ENCODE results near the gene ATG2A. TPM values are rescaled to one million over a fixed set of nuclear protein-coding genes. Genes with fewer than 3 reads are reported as not detected.
A peak's percentile ranks its signal among the peaks of the same experiment; 100 is the strongest.

The ATG2A gene
- total RNA-seq, 1 experiment from 2014 or later, result 28.6 TPM

DNA sequence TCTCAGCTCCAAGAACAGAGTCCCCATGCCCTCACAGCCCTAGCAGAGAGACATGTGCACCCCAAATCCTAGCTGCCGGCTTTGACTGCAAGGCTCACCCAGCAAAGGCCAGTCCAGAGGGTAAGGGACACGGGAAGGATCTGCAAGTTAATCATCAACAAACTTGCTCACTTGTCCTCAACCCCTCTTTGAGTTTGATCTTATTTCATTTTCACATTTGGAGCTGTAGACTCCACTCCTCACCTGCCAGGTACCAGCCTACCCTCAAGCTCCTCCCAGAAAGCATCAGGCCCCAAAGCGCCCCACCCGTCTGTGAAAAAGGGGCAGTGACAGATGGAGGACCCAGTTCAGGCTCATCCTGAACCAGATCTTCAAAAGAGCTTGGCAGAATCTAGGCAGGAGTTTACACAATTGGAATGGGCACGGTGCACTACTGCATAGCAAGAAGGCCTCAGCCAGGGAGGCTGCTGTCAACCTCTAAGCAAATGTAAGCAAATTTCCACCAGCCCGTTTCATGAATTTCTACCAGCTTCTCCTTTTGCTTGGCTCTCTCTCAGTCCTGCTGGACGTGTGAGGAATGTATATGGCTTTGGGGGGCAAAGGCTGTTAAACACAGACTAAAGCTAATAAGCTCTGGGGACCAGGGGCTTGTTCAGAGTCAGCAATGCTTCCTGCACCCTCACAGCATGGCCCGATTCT is 44.1 kb downstream of the ATG2A start:
- intact Hi-C loops (cut with micrococcal nuclease; ENCODE audit: unreplicated experiment), result no loop called here
- peaks cover 14% of the 10 kb centered on the region for H3K36me3 ChIP-seq (ENCODE audit: insufficient read depth, low read length, poor library complexity, severe bottlenecking)
- no peak for DNase-seq (ENCODE audit: low spot score)
- TF ChIP-seq CTCF (conservative IDR thresholded peaks at IDR 0.05; ENCODE audit: low read depth, low read length), result no peak
- TF ChIP-seq EZH2 (IDR thresholded peaks at IDR 0.05; ENCODE audit: borderline replicate concordance, low read depth, low read length, poor library complexity, severe bottlenecking), result no peak
- H3K27me3 ChIP-seq (replicated peaks; ENCODE audit: insufficient read depth, low read depth, low read length, poor library complexity), result no peaks in the 10 kb centered on the region
- H3K4me1 ChIP-seq (ENCODE audit: insufficient read depth, low read length, poor library complexity, severe bottlenecking), result peaks cover 20% of the 10 kb centered on the region
- H3K4me3 ChIP-seq (ENCODE audit: low read depth, low read length, poor library complexity, severe bottlenecking), result no peak overlapping the region
- BruUV-seq (replicated peaks), result no TSS peak
- CTCF ChIA-PET, result no interaction called here
- H3K27ac ChIP-seq (ENCODE audit: low read depth, low read length, poor library complexity, severe bottlenecking), result no peak overlapping the region
- POLR2A ChIA-PET (ENCODE audit: low non-redundant PET), result interaction anchor here (0.6 kb wide), 1 partner anchor 839 kb away, joined by 16 read pairs; no protein-coding TSS in a partner anchor
- no peaks in the 10 kb centered on the region for H3K9me3 ChIP-seq (ENCODE audit: low read depth, low read length, poor library complexity, severe bottlenecking)

DNA sequence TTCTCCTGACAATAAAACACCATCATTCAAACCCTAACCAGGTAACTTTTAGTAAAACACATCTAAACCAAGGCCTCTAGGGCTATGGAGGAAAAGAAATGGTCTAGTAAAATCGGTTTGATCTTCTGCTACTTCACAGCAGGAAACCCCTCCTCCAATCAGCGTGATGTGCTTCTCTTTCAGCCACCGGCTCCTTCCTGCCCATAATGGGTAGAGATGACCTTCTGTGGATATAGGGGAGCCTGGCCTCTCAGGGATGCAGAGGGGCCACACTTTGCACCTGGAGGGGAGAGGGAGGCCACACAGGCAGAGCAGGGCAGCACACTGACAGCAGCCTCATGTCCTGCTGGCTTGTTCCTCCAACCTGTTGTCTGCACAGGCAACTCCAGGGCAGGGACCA is 45.5 kb downstream of the ATG2A start:
- CTCF ChIA-PET, result no interaction called here
- no peaks in the 10 kb centered on the region for H3K9me3 ChIP-seq (ENCODE audit: low read depth, low read length, poor library complexity, severe bottlenecking)
- H3K4me1 ChIP-seq (ENCODE audit: insufficient read depth, low read length, poor library complexity, severe bottlenecking), result peaks cover 9% of the 10 kb centered on the region
- POLR2A ChIA-PET (ENCODE audit: low non-redundant PET), result interaction anchor here (0.6 kb wide), 1 partner anchor 13 kb away, joined by 3 read pairs; no protein-coding TSS in a partner anchor
- no peak for TF ChIP-seq EZH2 (IDR thresholded peaks at IDR 0.05; ENCODE audit: borderline replicate concordance, low read depth, low read length, poor library complexity, severe bottlenecking)
- no peak for TF ChIP-seq CTCF (conservative IDR thresholded peaks at IDR 0.05; ENCODE audit: low read depth, low read length)
- no TSS peak for BruUV-seq (replicated peaks)
- no peak for DNase-seq (ENCODE audit: low spot score)
- no peak overlapping the region for H3K4me3 ChIP-seq (ENCODE audit: low read depth, low read length, poor library complexity, severe bottlenecking)
- H3K27ac ChIP-seq (ENCODE audit: low read depth, low read length, poor library complexity, severe bottlenecking), result no peak overlapping the region
- H3K36me3 ChIP-seq (ENCODE audit: insufficient read depth, low read length, poor library complexity, severe bottlenecking), result peaks cover 14% of the 10 kb centered on the region
- no peaks in the 10 kb centered on the region for H3K27me3 ChIP-seq (replicated peaks; ENCODE audit: insufficient read depth, low read depth, low read length, poor library complexity)
- intact Hi-C loops (cut with micrococcal nuclease; ENCODE audit: unreplicated experiment), result no loop called here

- CTCF ChIA-PET, result interaction anchor here (1.2 kb wide), 1 partner anchor 23 kb away, joined by 3 read pairs; no protein-coding TSS in a partner anchor
- no peak for DNase-seq (ENCODE audit: low spot score)
- Histone ChIP-seq H3K4me3 (ENCODE audit: low read depth, low read length, poor library complexity, severe bottlenecking) (no peak overlapping the region), H3K27me3 (replicated peaks; ENCODE audit: insufficient read depth, low read depth, low read length, poor library complexity) (no peaks in the 10 kb centered on the region), H3K9me3 (ENCODE audit: low read depth, low read length, poor library complexity, severe bottlenecking) (no peaks in the 10 kb centered on the region), H3K4me1 (ENCODE audit: insufficient read depth, low read length, poor library complexity, severe bottlenecking) (peaks cover 8% of the 10 kb centered on the region), H3K27ac (ENCODE audit: low read depth, low read length, poor library complexity, severe bottlenecking) (peak overlapping the region; percentile 22), H3K36me3 (ENCODE audit: insufficient read depth, low read length, poor library complexity, severe bottlenecking) (peaks cover 14% of the 10 kb centered on the region)
- TF ChIP-seq EZH2 (IDR thresholded peaks at IDR 0.05; ENCODE audit: borderline replicate concordance, low read depth, low read length, poor library complexity, severe bottlenecking) (no peak), CTCF (conservative IDR thresholded peaks at IDR 0.05; ENCODE audit: low read depth, low read length) (no peak)
- POLR2A ChIA-PET (ENCODE audit: low non-redundant PET), result no interaction called here
- intact Hi-C loops (cut with micrococcal nuclease; ENCODE audit: unreplicated experiment), result no loop called here
- no TSS peak for BruUV-seq (replicated peaks)
Observed at GRCh38 chr11:64870893-64871466, 46.0 kb downstream of the ATG2A start.

Measured in A673 (cell line).